Measurements from ENCODE around the gene ISL2. TPM values are rescaled to one million over a fixed set of nuclear protein-coding genes. Genes with fewer than 3 reads are reported as not detected.

Gene ISL2
- total RNA-seq, 1 donor from 2014 or later = 78.7 TPM

DNA sequence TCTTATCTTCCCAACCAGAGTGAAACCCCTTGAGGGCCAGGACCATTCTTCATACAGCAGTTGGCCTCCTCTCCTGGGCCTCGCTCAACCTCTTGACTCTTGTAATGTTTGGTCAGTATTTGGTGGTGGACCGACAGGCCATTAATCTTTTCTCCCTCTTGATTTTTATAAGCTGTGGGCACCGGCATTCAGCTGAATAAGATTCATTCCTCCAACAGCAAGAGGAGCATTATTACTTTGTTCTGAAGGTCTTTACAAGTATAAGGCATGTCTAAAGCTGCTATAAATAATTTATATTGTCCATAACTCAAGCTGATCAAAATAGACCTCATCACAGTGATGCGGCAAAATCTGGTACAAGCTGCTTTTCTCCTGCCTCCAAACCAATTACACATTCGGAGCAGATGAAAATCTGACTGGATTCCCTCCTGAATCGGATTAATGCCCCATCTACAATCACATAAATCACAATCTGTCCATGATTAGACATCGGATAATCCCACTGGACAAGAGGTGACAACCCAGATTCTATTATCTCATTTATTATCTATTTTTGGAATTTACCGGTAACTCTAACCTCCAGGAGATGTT lies 8.4 kb upstream of the ISL2 start:
- Mint-ChIP-seq H3K4me3 (ENCODE audit: unreplicated experiment) (no peak overlapping the region), H3K27me3 (ENCODE audit: unreplicated experiment) (peaks cover 1% of the 10 kb centered on the region), H3K4me1 (ENCODE audit: low read depth, unreplicated experiment) (peaks cover 4% of the 10 kb centered on the region), H3K9me3 (ENCODE audit: unreplicated experiment) (no peaks in the 10 kb centered on the region), H3K36me3 (ENCODE audit: unreplicated experiment) (peaks cover 6% of the 10 kb centered on the region), H3K27ac (ENCODE audit: unreplicated experiment) (peak overlapping the region; percentile 55)
- TF ChIP-seq CTCF (IDR thresholded peaks at IDR 0.05; ENCODE audit: partially characterized antibody, unreplicated experiment) = no peak
- no peak for DNase-seq

GRCh38 chr15:76328958-76329357 lies 7.6 kb upstream of the ISL2 start:
- Mint-ChIP-seq H3K36me3 (ENCODE audit: unreplicated experiment) (peaks cover 6% of the 10 kb centered on the region), H3K9me3 (ENCODE audit: unreplicated experiment) (peaks cover under 1% of the 10 kb centered on the region), H3K4me1 (ENCODE audit: low read depth, unreplicated experiment) (peaks cover 4% of the 10 kb centered on the region), H3K27ac (ENCODE audit: unreplicated experiment) (no peak overlapping the region), H3K27me3 (ENCODE audit: unreplicated experiment) (peaks cover 1% of the 10 kb centered on the region), H3K4me3 (ENCODE audit: unreplicated experiment) (no peak overlapping the region)
- no peak for DNase-seq
- no peak for TF ChIP-seq CTCF (IDR thresholded peaks at IDR 0.05; ENCODE audit: partially characterized antibody, unreplicated experiment)

GRCh38 chr15:76330080-76330680 lies 6.4 kb upstream of the ISL2 start:
- H3K36me3 Mint-ChIP-seq (ENCODE audit: unreplicated experiment) = peaks cover 6% of the 10 kb centered on the region
- H3K27me3 Mint-ChIP-seq (ENCODE audit: unreplicated experiment) = peaks cover 4% of the 10 kb centered on the region
- no peak overlapping the region for H3K4me3 Mint-ChIP-seq (ENCODE audit: unreplicated experiment)
- H3K27ac Mint-ChIP-seq (ENCODE audit: unreplicated experiment) = peak overlapping the region; percentile 18
- peaks cover 12% of the 10 kb centered on the region for H3K9me3 Mint-ChIP-seq (ENCODE audit: unreplicated experiment)
- TF ChIP-seq CTCF (IDR thresholded peaks at IDR 0.05; ENCODE audit: partially characterized antibody, unreplicated experiment) = peak; percentile 45
- DNase-seq = peak; percentile 50
- peaks cover 7% of the 10 kb centered on the region for H3K4me1 Mint-ChIP-seq (ENCODE audit: low read depth, unreplicated experiment)

- DNase-seq = no peak
- H3K4me1 Mint-ChIP-seq (ENCODE audit: low read depth, unreplicated experiment) = peaks cover 7% of the 10 kb centered on the region
- no peak for TF ChIP-seq CTCF (IDR thresholded peaks at IDR 0.05; ENCODE audit: partially characterized antibody, unreplicated experiment)
- no peak overlapping the region for H3K4me3 Mint-ChIP-seq (ENCODE audit: unreplicated experiment)
- H3K27ac Mint-ChIP-seq (ENCODE audit: unreplicated experiment) = no peak overlapping the region
- H3K9me3 Mint-ChIP-seq (ENCODE audit: unreplicated experiment) = peaks cover 27% of the 10 kb centered on the region
- peaks cover 22% of the 10 kb centered on the region for H3K27me3 Mint-ChIP-seq (ENCODE audit: unreplicated experiment)
- peaks cover 4% of the 10 kb centered on the region for H3K36me3 Mint-ChIP-seq (ENCODE audit: unreplicated experiment)
These were observed 3.8 kb upstream of the ISL2 start for GRCh38 chr15:76332796-76333195.

GRCh38 chr15:76333309-76333708 lies 3.3 kb upstream of the ISL2 start:
- peaks cover 3% of the 10 kb centered on the region for H3K4me1 Mint-ChIP-seq (ENCODE audit: low read depth, unreplicated experiment)
- H3K9me3 Mint-ChIP-seq (ENCODE audit: unreplicated experiment) = peaks cover 27% of the 10 kb centered on the region
- H3K4me3 Mint-ChIP-seq (ENCODE audit: unreplicated experiment) = no peak overlapping the region
- H3K36me3 Mint-ChIP-seq (ENCODE audit: unreplicated experiment) = no peaks in the 10 kb centered on the region
- no peak for DNase-seq
- TF ChIP-seq CTCF (IDR thresholded peaks at IDR 0.05; ENCODE audit: partially characterized antibody, unreplicated experiment) = no peak
- peaks cover 22% of the 10 kb centered on the region for H3K27me3 Mint-ChIP-seq (ENCODE audit: unreplicated experiment)
- no peak overlapping the region for H3K27ac Mint-ChIP-seq (ENCODE audit: unreplicated experiment)
